Uterus (tissue), 4 donors: ENCODE results near the gene GP2. TPM values are rescaled to one million over a fixed set of nuclear protein-coding genes. Genes with fewer than 3 reads are reported as not detected.

ENCODE experiments used
- DNase-seq, 2 donors: peaks; one replicate each; pipeline ENCODE4 v3.0.0-alpha.2; 2019 to 2020
- H3K27ac ChIP-seq, 2 donors: fragments of 200-600 bp; sonication (generic); 1 replicate in 1 of 2; 2 replicates in 1 of 2; pipeline ENCODE4 v1.5.1; 2016 to 2018
- H3K27me3 ChIP-seq, 2 donors: fragments of 200-600 bp; sonication (generic); one replicate each; pipeline ENCODE4 v1.5.1; 2018 to 2019; ENCODE audit warnings: control low read depth in 1 of 2
- H3K36me3 ChIP-seq, 2 donors: fragments of 200-600 bp; sonication (generic); one replicate each; pipeline ENCODE4 v1.5.1; 2019; ENCODE audit warnings: control low read depth in 1 of 2
- H3K4me1 ChIP-seq, 2 donors: fragments of 200-600 bp; sonication (generic); one replicate each; pipeline ENCODE4 v1.5.1; 2018 to 2019; ENCODE audit warnings: control low read depth in 1 of 2
- H3K4me3 ChIP-seq, 2 donors: fragments of 200-600 bp; sonication (generic); 1 replicate in 1 of 2; 2 replicates in 1 of 2; pipeline ENCODE4 v1.5.1; 2018 to 2019; ENCODE audit warnings: mild to moderate bottlenecking in 1 of 2
- H3K9me3 ChIP-seq, 2 donors: fragments of 200-600 bp; sonication (generic); one replicate each; pipeline ENCODE4 v1.5.1; 2019; ENCODE audit warnings: control low read depth in 1 of 2
- POLR2A ChIP-seq, 2 donors: fragments of 450-650 bp; IDR thresholded peaks; one replicate each; pipeline ENCODE4 v1.6.1; 2016; ENCODE audit warnings: antibody characterized with exemption in 2 of 2, mild to moderate bottlenecking in 1 of 2, moderate library complexity in 1 of 2
- intact Hi-C: fragments of 100-400 bp; cut with DNase I; formaldehyde crosslinking; loops from one replicate; pipeline ENCODE4 v1.15.1; 2023; ENCODE audit warnings: low total_unique reads
- total RNA-seq, 4 donors: library from RNA; depleted of rRNA in 3 of 4; stranded (reverse); fragments of >200 nt in 3 of 4; gene quantifications; one replicate each; pipeline versions ENCODE4 v1.1.0 to v1.2.4, GENCODE V29; 2014 to 2023
- TF ChIP-seq, protein P1 (sequence below), 4 experiments: fragments of 200-600 bp in 2 of 4; fragments of 450-650 bp in 2 of 4; sonication (generic) in 2 of 4; IDR thresholded peaks; one replicate each; pipeline ENCODE4 v1.5.1; 2016 to 2019; ENCODE audit warnings: antibody characterized with exemption in 4 of 4, mild to moderate bottlenecking in 2 of 4, moderate library complexity in 1 of 4
- donor health status: DM: yes; HTN: yes; CAD: no.

GP2 gene
- total RNA-seq, 4 donors from 2014 or later = not detected

DNA sequence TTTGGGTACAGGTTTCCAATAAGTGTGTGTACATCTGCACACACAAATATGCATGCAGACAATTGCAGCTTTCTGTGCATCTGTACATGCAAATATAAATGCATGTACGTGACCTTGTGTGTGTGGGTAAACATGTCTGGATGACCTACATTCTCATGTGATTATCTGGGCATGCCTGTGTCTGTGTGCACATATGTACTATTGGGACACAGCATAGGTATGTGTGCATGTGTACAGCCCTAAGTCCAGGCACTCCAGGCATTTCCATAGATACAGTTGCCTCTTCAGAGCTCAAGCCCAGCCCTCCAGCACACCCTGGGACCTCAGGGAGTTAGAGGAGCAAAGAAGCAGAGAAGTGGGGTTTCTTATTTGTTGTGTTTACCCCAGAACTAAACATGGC is 7.1 kb upstream of the GP2 start:
- DNase-seq = no peak
- no peaks in the 10 kb centered on the region for H3K27me3 ChIP-seq

DNA sequence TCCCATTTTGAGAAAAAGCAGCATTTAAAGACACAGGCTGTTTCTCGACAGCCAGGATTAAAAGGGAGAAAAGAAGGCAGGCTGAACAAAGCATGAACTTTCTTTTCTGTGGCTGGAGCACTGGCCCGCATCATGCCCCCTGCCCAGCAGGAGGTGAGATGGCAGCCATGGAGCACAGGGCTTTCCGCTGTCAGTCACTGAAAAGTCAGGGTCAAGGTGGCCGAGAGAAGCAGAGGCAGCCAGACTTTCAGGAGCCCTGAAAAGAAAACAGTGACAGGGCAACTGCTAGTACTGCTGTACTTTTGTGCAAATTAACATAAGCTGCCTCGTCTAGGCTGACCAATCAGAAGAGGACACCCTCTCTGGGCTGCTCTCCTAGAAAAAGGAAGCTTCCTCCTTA is 5.8 kb upstream of the GP2 start:
- intact Hi-C loops = no loop called here
- no peak overlapping the region for H3K4me3 ChIP-seq
- TF ChIP-seq, protein P1, sequence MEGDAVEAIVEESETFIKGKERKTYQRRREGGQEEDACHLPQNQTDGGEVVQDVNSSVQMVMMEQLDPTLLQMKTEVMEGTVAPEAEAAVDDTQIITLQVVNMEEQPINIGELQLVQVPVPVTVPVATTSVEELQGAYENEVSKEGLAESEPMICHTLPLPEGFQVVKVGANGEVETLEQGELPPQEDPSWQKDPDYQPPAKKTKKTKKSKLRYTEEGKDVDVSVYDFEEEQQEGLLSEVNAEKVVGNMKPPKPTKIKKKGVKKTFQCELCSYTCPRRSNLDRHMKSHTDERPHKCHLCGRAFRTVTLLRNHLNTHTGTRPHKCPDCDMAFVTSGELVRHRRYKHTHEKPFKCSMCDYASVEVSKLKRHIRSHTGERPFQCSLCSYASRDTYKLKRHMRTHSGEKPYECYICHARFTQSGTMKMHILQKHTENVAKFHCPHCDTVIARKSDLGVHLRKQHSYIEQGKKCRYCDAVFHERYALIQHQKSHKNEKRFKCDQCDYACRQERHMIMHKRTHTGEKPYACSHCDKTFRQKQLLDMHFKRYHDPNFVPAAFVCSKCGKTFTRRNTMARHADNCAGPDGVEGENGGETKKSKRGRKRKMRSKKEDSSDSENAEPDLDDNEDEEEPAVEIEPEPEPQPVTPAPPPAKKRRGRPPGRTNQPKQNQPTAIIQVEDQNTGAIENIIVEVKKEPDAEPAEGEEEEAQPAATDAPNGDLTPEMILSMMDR (IDR thresholded peaks at IDR 0.05) = no peak
- TF ChIP-seq POLR2A (IDR thresholded peaks at IDR 0.05) = no peak

More for the DNA sequence above, 7.1 kb upstream of the GP2 start:
- Histone ChIP-seq H3K4me1 (no peaks in the 10 kb centered on the region), H3K27ac (no peak overlapping the region), H3K36me3 (no peaks in the 10 kb centered on the region), H3K4me3 (no peak overlapping the region), H3K9me3 (no peaks in the 10 kb centered on the region)
- TF ChIP-seq POLR2A (IDR thresholded peaks at IDR 0.05) = no peak
- TF ChIP-seq, protein P1 (IDR thresholded peaks at IDR 0.05) = no peak
- intact Hi-C loops = no loop called here

DNA sequence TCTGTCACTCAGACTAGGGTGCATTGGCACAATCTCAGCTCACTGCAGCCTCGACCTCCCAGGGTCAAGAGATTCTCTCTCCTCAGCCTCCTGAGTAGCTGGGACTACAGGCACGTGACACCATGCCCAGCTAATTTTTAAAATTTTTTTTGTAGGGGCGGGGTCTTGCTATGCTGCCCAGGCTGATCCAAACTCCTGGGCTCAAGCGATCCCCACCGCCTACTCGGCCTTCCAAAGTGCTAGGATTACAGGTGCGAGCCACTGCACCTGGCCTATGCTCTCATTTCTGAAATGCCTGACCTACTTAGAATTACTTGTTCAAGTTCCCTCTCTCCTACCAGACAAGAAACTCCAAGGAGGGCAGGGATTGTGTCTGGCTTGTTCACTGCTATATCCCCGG is 5.1 kb upstream of the GP2 start:
- Histone ChIP-seq H3K9me3 (no peaks in the 10 kb centered on the region), H3K27me3 (no peaks in the 10 kb centered on the region), H3K27ac (no peak overlapping the region), H3K36me3 (no peaks in the 10 kb centered on the region), H3K4me3 (no peak overlapping the region), H3K4me1 (no peaks in the 10 kb centered on the region)
- TF ChIP-seq POLR2A (IDR thresholded peaks at IDR 0.05) = no peak
- TF ChIP-seq, protein P1 (IDR thresholded peaks at IDR 0.05) = no peak
- intact Hi-C loops = no loop called here
- no peak for DNase-seq

More for the DNA sequence above, 5.8 kb upstream of the GP2 start:
- no peaks in the 10 kb centered on the region for H3K36me3 ChIP-seq
- H3K4me1 ChIP-seq = no peaks in the 10 kb centered on the region
- H3K27me3 ChIP-seq = no peaks in the 10 kb centered on the region
- DNase-seq = no peak
- no peaks in the 10 kb centered on the region for H3K9me3 ChIP-seq
- no peak overlapping the region for H3K27ac ChIP-seq

DNA sequence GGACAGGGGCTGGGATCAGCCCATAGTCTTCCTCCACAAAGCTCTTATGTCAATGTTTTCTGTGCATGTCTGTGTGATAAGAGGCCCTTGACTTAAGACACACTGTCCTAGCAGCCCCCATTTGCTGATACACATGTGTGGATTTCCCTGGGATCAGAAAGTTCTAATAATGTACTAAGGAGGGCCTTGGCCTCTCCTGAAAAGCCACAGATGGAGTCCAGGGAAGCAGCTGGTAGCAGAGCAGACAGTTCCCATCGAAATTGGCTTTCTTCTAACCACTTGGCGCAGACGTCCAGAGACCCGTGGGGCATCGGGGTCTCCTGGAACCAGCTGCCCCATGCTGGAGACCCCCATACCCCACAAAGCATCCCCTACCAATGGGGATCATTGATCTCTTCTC is 4.3 kb upstream of the GP2 start:
- Histone ChIP-seq H3K4me3 (no peak overlapping the region), H3K36me3 (no peaks in the 10 kb centered on the region), H3K27me3 (no peaks in the 10 kb centered on the region), H3K9me3 (no peaks in the 10 kb centered on the region), H3K4me1 (no peaks in the 10 kb centered on the region), H3K27ac (no peak overlapping the region)
- DNase-seq = no peak
- intact Hi-C loops = no loop called here
- TF ChIP-seq POLR2A (IDR thresholded peaks at IDR 0.05) = no peak
- TF ChIP-seq, protein P1 (IDR thresholded peaks at IDR 0.05) = no peak

DNA sequence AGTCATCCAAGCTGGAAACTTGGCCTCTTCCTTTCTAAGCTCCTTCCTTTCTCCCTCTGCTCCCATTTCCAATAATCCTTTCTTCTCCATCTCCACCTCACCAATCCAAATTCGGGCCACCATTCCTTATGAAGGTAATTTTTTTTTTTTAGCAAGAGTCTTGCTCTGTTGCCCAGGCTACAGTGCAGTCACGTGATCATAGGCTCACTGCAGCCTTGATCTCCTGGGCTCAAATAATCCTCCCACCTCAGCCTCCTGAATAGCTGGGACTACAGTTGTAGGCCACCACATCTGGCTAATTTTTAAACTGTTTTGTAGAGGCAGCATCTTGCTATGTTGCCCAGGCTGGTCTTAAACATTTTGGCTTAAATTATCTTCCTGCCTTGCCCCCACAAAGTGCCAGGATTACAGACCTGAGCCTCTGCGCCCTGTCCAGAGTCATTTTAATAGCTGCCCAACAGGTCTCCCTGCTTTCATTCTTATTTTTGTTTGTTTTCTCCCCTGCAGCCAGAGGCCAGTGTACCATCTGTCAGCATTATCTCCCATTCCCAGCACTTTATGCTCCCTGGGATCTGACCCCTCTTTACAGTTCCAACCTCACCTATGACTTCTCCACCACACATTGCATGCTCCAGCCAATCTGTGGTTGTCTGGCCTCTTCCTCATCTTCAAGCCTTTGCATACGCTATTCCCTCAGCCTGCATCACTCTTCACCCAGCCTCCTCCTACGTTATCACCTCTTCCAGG is 2.3 kb upstream of the GP2 start:
- intact Hi-C loops = no loop called here
- no peaks in the 10 kb centered on the region for H3K9me3 ChIP-seq
- no peak for TF ChIP-seq POLR2A (IDR thresholded peaks at IDR 0.05)
- TF ChIP-seq, protein P1 (IDR thresholded peaks at IDR 0.05) = no peak
- no peak for DNase-seq
- no peak overlapping the region for H3K4me3 ChIP-seq
- H3K36me3 ChIP-seq = no peaks in the 10 kb centered on the region
- no peak overlapping the region for H3K27ac ChIP-seq
- no peaks in the 10 kb centered on the region for H3K4me1 ChIP-seq
- no peaks in the 10 kb centered on the region for H3K27me3 ChIP-seq
